OCI-LY7 (cell line): ENCODE results near the gene RPL36. TPM values are rescaled to one million over a fixed set of nuclear protein-coding genes. Genes with fewer than 3 reads are reported as not detected.

Experiments
- BruUV-seq: library from RNA; stranded (reverse); fragments of 400-500 nt; replicated peaks from 2 replicates; lab custom pipeline; 2021; lab: Mats Ljungman, UMichigan
- CTCF ChIA-PET: fragments of 300-600 bp; sonication (Branson Sonifier 250); formaldehyde crosslinking; loops from one replicate; lab custom pipeline; 2022; ENCODE audit warnings: antibody characterized with exemption; ENCODE audit not compliant: unreplicated experiment; lab: Charles Lee
- POLR2A ChIA-PET: fragments of 300-600 bp; sonication (Branson Sonifier 250); formaldehyde crosslinking; loops from one replicate; lab custom pipeline; 2022; ENCODE audit warnings: antibody characterized with exemption; lab: Charles Lee
- DNase-seq: peaks from one replicate; pipeline ENCODE4 v3.0.0-alpha.2; 2015; ENCODE audit warnings: low spot score
- H2AFZ ChIP-seq: fragments of 200-600 bp; sonication (generic), shearing (Covaris generic); 2 replicates; pipeline ENCODE4 v1.6.1; 2014; ENCODE audit warnings: mild to moderate bottlenecking, antibody characterized with exemption, low read length, moderate library complexity
- H3K27ac ChIP-seq: fragments of 200-600 bp; sonication (generic); 2 replicates; pipeline ENCODE4 v1.5.1; 2014; ENCODE audit warnings: mixed run types, low read depth, mild to moderate bottlenecking, moderate library complexity, low read length, inconsistent platforms; ENCODE audit not compliant: poor library complexity, severe bottlenecking
- H3K36me3 ChIP-seq: fragments of 200-600 bp; sonication (generic); 2 replicates; pipeline ENCODE4 v1.6.1; 2014; ENCODE audit warnings: mild to moderate bottlenecking, antibody characterized with exemption, low read length, moderate library complexity, mixed read lengths; ENCODE audit not compliant: insufficient read depth
- H3K4me1 ChIP-seq: fragments of 200-600 bp; sonication (generic); 2 replicates; pipeline ENCODE4 v1.5.1; 2014; ENCODE audit warnings: mild to moderate bottlenecking, low read length; ENCODE audit not compliant: insufficient read depth, poor library complexity, severe bottlenecking
- H3K4me2 ChIP-seq: fragments of 200-600 bp; sonication (generic); 2 replicates; pipeline ENCODE4 v1.6.1; 2014; ENCODE audit warnings: mild to moderate bottlenecking, low read length
- H3K4me3 ChIP-seq: fragments of 200-600 bp; sonication (generic); 2 replicates; pipeline ENCODE4 v1.5.1; 2014; ENCODE audit warnings: mild to moderate bottlenecking, low read depth, low read length; ENCODE audit not compliant: poor library complexity, severe bottlenecking
- H3K79me2 ChIP-seq: fragments of 200-600 bp; sonication (generic); 2 replicates; pipeline ENCODE4 v1.6.1; 2016; ENCODE audit warnings: low read depth, mild to moderate bottlenecking, low read length, moderate library complexity, mixed read lengths; ENCODE audit not compliant: insufficient read depth
- H3K9me2 ChIP-seq: fragments of 200-600 bp; sonication (generic); 2 replicates; pipeline ENCODE4 v1.6.1; 2016; ENCODE audit warnings: mild to moderate bottlenecking, low read length, mixed read lengths; ENCODE audit not compliant: insufficient read depth
- H3K9me3 ChIP-seq: fragments of 200-600 bp; sonication (generic); 2 replicates; pipeline ENCODE4 v1.6.1; 2014; ENCODE audit warnings: mild to moderate bottlenecking, mixed run types, low read length, mixed read lengths
- H4K20me1 ChIP-seq: fragments of 200-600 bp; sonication (generic); 2 replicates; pipeline ENCODE4 v1.6.1; 2014; ENCODE audit warnings: mild to moderate bottlenecking, antibody characterized with exemption, low read length, moderate library complexity, mixed read lengths; ENCODE audit not compliant: insufficient read depth
- CTCF ChIP-seq: fragments of 200-600 bp; sonication (generic); conservative IDR thresholded peaks from 2 replicates; pipeline ENCODE4 v1.5.1; 2014; ENCODE audit warnings: mild to moderate bottlenecking, antibody characterized with exemption, low read length, moderate library complexity, mixed read lengths
- EZH2phosphoT487 ChIP-seq: fragments of 200-600 bp; sonication (generic); IDR thresholded peaks from 2 replicates; pipeline ENCODE4 v1.6.1; 2018; ENCODE audit warnings: low read depth, borderline replicate concordance, mild to moderate bottlenecking, mixed run types, antibody characterized with exemption, low read length, moderate library complexity, mixed read lengths
- intact Hi-C: fragments of 100-400 bp; cut with micrococcal nuclease; formaldehyde crosslinking; loops from one replicate; pipeline ENCODE4 v1.10.0; 2022; ENCODE audit not compliant: unreplicated experiment
- total RNA-seq, 2 experiments: library from RNA; depleted of rRNA in 1 of 2; stranded (reverse); fragments of >200 nt in 1 of 2; shearing (Covaris generic) in 1 of 2; gene quantifications; 2 replicates each; pipeline ENCODE4 v1.2.3, GENCODE V29; 2014 to 2022

The RPL36 gene
- total RNA-seq, 2 experiments from 2014 or later: 1,257 to 1,936 TPM

DNA sequence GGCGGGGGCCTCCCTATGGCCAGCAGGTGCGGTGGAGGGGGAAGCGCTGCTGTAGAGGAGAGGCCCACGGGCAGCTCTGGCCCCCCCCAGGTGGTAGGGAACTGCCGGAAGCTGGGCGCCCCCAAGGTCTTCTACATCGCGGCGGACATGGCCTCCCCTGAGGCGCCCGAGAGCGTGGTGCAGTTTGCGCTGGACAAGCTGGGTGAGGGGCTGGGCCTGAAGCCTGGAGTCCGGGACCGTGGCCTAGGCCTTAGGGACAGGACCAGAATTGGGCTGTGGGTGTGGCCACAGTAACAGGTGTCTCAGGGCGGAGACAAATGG lies 3.8 kb upstream of the RPL36 start:
- H3K4me2 ChIP-seq: peak overlapping the region; percentile 67
- peaks cover 11% of the 10 kb centered on the region for H3K4me1 ChIP-seq
- peak overlapping the region; percentile 54; the same call in 1 of the 2 replicates for H2AFZ ChIP-seq
- H3K4me3 ChIP-seq: peak overlapping the region; percentile 67
- H3K79me2 ChIP-seq: peaks cover 12% of the 10 kb centered on the region
- CTCF ChIA-PET: interaction anchor here (1.1 kb wide), 1 partner anchor 33 kb away, joined by 3 read pairs; no protein-coding TSS in a partner anchor
- DNase-seq: no peak
- POLR2A ChIA-PET: interaction anchor here (2.0 kb wide), 1 partner anchor 32 kb away, joined by 8 read pairs; the partner anchor contains the start of gene LONP1
- peak overlapping the region; percentile 52 for H3K27ac ChIP-seq
- H3K9me2 ChIP-seq: no peaks in the 10 kb centered on the region
- BruUV-seq: no TSS peak
- intact Hi-C loops: loop anchor here (2.0 kb wide), 1 partner anchor 219 kb away; the partner anchor contains the start of gene VMAC
- TF ChIP-seq EZH2phosphoT487 (no peak), CTCF (no peak)
- 0 out of 2 replicates have a peak, but pooled peaks cover 6% of the 10 kb centered on the region for H4K20me1 ChIP-seq
- no peaks in the 10 kb centered on the region for H3K9me3 ChIP-seq
- H3K36me3 ChIP-seq: peaks cover 11% of the 10 kb centered on the region

DNA sequence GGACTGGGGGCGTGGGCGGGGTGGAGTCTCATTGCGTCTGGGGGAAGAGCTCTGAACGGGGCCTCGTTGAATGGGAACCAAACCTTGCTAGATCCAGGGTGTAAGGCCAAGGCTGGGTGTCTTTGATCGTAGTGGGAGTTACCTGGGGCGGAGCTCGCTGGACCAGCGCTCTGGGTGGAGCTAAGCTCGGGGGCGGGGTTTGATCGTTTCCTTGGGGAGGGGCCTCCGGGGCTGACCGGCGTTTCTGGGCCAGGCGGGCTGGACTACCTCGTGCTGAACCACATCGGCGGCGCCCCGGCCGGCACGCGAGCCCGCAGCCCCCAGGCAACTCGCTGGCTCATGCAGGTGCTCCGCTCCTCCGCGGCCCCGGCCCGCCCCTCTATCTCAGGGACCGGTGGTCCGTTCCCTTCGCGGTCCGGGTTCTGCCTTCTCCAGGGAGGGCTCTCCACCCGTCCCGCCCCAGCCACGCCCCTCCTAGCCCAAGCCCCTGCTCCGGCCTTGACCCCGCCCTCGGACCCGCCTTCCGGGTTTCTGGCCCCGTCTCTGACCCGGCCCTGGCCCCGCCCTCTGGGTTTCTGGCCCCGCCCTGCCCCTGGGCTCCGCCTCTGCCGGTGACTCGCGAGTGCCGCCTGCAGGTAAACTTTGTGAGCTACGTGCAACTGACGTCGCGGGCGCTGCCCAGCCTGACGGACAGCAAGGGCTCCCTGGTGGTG lies 3.3 kb upstream of the RPL36 start:
- CTCF ChIA-PET: interaction anchor here (0.5 to 1.1 kb wide), 3 partner anchors 32 to 1926 kb away, joined by 3 read pairs; partner anchors contain the start of genes APBA3 and FEM1A
- TF ChIP-seq EZH2phosphoT487 (no peak), CTCF (peak; percentile 83)
- H3K27ac ChIP-seq: peak overlapping the region; percentile 52
- peak overlapping the region; percentile 67 for H3K4me2 ChIP-seq
- H3K79me2 ChIP-seq: peaks cover 17% of the 10 kb centered on the region
- POLR2A ChIA-PET: interaction anchor here (2.0 kb wide), 1 partner anchor 32 kb away, joined by 8 read pairs; the partner anchor contains the start of gene LONP1
- H3K4me1 ChIP-seq: peaks cover 11% of the 10 kb centered on the region
- no TSS peak for BruUV-seq
- peak overlapping the region; percentile 54; the same call in 1 of the 2 replicates for H2AFZ ChIP-seq
- no peaks in the 10 kb centered on the region for H3K9me2 ChIP-seq
- H3K36me3 ChIP-seq: peaks cover 17% of the 10 kb centered on the region
- H3K9me3 ChIP-seq: no peaks in the 10 kb centered on the region
- 0 out of 2 replicates have a peak, but pooled peaks cover 6% of the 10 kb centered on the region for H4K20me1 ChIP-seq
- intact Hi-C loops: loop anchor here (1.0 to 2.0 kb wide), 2 partner anchors 33 to 218 kb away; partner anchors contain the start of genes CATSPERD, LONP1 and VMAC
- H3K4me3 ChIP-seq: peak overlapping the region; percentile 67
- DNase-seq: peak; percentile 97
